PC-9 (cell line): ENCODE measurements around the gene CLDN9. TPM values are rescaled to one million over a fixed set of nuclear protein-coding genes. Genes with fewer than 3 reads are reported as not detected.

Experiments used
- BruUV-seq: library from RNA; stranded (reverse); fragments of 400-500 nt; replicated peaks from 2 replicates; lab custom pipeline; 2021; lab: Mats Ljungman, UMichigan
- CTCF ChIA-PET: fragments of 300-600 bp; sonication (Branson Sonifier 250); formaldehyde crosslinking; loops from one replicate; lab custom pipeline; 2022; ENCODE audit warnings: antibody characterized with exemption; lab: Charles Lee
- POLR2A ChIA-PET: fragments of 300-600 bp; sonication (Branson Sonifier 250); formaldehyde crosslinking; loops from one replicate; lab custom pipeline; 2022; ENCODE audit warnings: antibody characterized with exemption; ENCODE audit not compliant: unreplicated experiment; lab: Charles Lee
- DNase-seq, 2 experiments: peaks; one replicate each; pipeline versions ENCODE4 v3.0.0 to v3.0.0-alpha.2; 2015 to 2022; ENCODE audit warnings: mixed read lengths in 1 of 2
- H2AFZ ChIP-seq: fragments of 200-600 bp; sonication (generic); 2 replicates; pipeline ENCODE4 v1.8.1; 2017; ENCODE audit warnings: antibody characterized with exemption
- H3F3A ChIP-seq: fragments of 200-600 bp; sonication (generic); 2 replicates; pipeline ENCODE4 v1.8.1; 2017; ENCODE audit warnings: antibody characterized with exemption, mild to moderate bottlenecking, low read depth; ENCODE audit not compliant: insufficient read depth
- H3K27ac ChIP-seq: fragments of 200-600 bp; sonication (generic); 2 replicates; pipeline ENCODE4 v1.6.1; 2016; ENCODE audit warnings: mixed run types
- H3K27me3 ChIP-seq: fragments of 200-600 bp; sonication (generic); 2 replicates; pipeline ENCODE4 v1.6.1; 2016; ENCODE audit warnings: low read depth, mixed run types; ENCODE audit not compliant: insufficient read depth
- H3K36me3 ChIP-seq: fragments of 200-600 bp; sonication (generic); 2 replicates; pipeline ENCODE4 v1.6.1; 2016; ENCODE audit warnings: low read depth, mixed run types
- H3K4me1 ChIP-seq: fragments of 200-600 bp; sonication (generic); replicated peaks from 2 replicates; pipeline ENCODE4 v1.6.1; 2016; ENCODE audit warnings: mixed run types; ENCODE audit not compliant: insufficient read depth
- H3K4me2 ChIP-seq: fragments of 200-600 bp; sonication (generic); 2 replicates; pipeline ENCODE4 v1.6.1; 2017; ENCODE audit warnings: mixed run types
- H3K4me3 ChIP-seq: fragments of 200-600 bp; sonication (generic); 2 replicates; pipeline ENCODE4 v1.6.1; 2016; ENCODE audit warnings: mixed run types
- H3K79me2 ChIP-seq: fragments of 200-600 bp; sonication (generic); 2 replicates; pipeline ENCODE4 v1.6.1; 2017; ENCODE audit warnings: low read depth, mixed run types
- H3K9me2 ChIP-seq: fragments of 200-600 bp; sonication (generic); 2 replicates; pipeline ENCODE4 v1.8.1; 2017; ENCODE audit warnings: mild to moderate bottlenecking; ENCODE audit not compliant: insufficient read depth
- H3K9me3 ChIP-seq: fragments of 200-600 bp; sonication (generic); 2 replicates; pipeline ENCODE4 v1.8.1; 2016; ENCODE audit warnings: low read depth; ENCODE audit not compliant: insufficient read depth
- H4K20me1 ChIP-seq: fragments of 200-600 bp; sonication (generic); 2 replicates; pipeline ENCODE4 v1.8.1; 2017; ENCODE audit not compliant: insufficient read depth
- CTCF ChIP-seq: fragments of 200-600 bp; sonication (generic); conservative IDR thresholded peaks from 2 replicates; pipeline ENCODE4 v1.6.1; 2017; ENCODE audit warnings: mixed run types, antibody characterized with exemption, mild to moderate bottlenecking, moderate library complexity
- EZH2 ChIP-seq: fragments of 200-600 bp; sonication (generic); IDR thresholded peaks from 2 replicates; pipeline ENCODE4 v1.8.0; 2017; ENCODE audit warnings: antibody characterized with exemption, low read depth
- intact Hi-C: fragments of 100-400 bp; cut with micrococcal nuclease; formaldehyde crosslinking; loops from one replicate; pipeline ENCODE4 v1.10.0; 2022; ENCODE audit not compliant: unreplicated experiment
- total RNA-seq: library from RNA; stranded (reverse); gene quantifications from 2 replicates; pipeline ENCODE4 v1.2.3, GENCODE V29; 2021

Gene CLDN9
- total RNA-seq, 1 experiment from 2014 or later, result 16.4 TPM

GRCh38 chr16:3014971-3015370, 2.2 kb downstream of the CLDN9 start:
- no TSS peak for BruUV-seq

DNA sequence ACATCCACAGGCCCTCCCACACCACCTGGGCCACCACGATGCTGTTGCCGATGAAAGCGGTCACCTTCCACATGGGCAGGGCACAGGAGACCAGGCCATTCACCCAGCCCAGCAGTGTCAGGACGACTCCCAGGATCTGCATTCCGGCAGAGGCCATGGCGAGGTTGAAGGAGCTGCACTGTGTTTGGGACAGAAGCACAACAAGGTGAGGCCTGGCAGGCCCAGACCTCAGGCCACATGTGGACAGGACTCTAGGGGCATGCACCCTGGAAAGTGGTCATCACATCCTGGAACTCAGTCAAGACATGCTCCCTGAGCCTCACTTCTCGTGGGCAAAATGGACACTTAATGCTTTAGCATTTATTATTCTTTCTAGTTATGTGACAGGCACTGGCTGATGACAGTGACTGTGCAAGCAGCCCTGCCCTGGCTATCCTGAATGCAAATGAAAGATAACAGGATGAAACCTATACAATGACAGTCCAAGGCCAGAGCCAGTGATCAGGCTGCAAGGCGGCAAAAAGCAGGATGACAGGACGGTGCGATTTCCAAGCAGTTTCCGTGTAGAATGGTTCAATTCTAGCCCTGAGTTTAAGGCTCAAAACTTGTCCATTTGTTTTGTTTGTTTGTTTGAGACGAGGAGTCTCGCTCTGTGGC, 3.3 kb downstream of the CLDN9 start:
- Histone ChIP-seq H3K4me2 (no peak overlapping the region), H4K20me1 (0 out of 2 replicates have a peak, but pooled peaks cover under 1% of the 10 kb centered on the region), H3K36me3 (no peaks in the 10 kb centered on the region), H3K79me2 (peaks cover 12% of the 10 kb centered on the region), H3K4me3 (no peak overlapping the region), H3K27me3 (no peaks in the 10 kb centered on the region), H2AFZ (no peak overlapping the region), H3F3A (peaks cover 56% of the 10 kb centered on the region; the same call in 1 of the 2 replicates), H3K4me1 (peaks cover 43% of the 10 kb centered on the region), H3K9me2 (no peaks in the 10 kb centered on the region), H3K27ac (no peak overlapping the region), H3K9me3 (no peaks in the 10 kb centered on the region)
- ChIA-PET POLR2A (no interaction called here), CTCF (no interaction called here)
- TF ChIP-seq EZH2 (no peak), CTCF (no peak)
- intact Hi-C loops, result no loop called here
- BruUV-seq, result no TSS peak
- peak in 1 of 2 experiments; percentile 23 for DNase-seq

More at GRCh38 chr16:3014971-3015370, 2.2 kb downstream of the CLDN9 start:
- intact Hi-C loops, result no loop called here
- Histone ChIP-seq H3K4me1 (peaks cover 53% of the 10 kb centered on the region), H3F3A (peaks cover 59% of the 10 kb centered on the region; the same call in 1 of the 2 replicates), H3K36me3 (no peaks in the 10 kb centered on the region), H2AFZ (no peak overlapping the region), H3K4me3 (no peak overlapping the region), H3K4me2 (no peak overlapping the region; the same call in 1 of the 2 replicates), H3K27me3 (no peaks in the 10 kb centered on the region), H3K9me2 (no peaks in the 10 kb centered on the region), H3K27ac (no peak overlapping the region), H3K79me2 (peaks cover 7% of the 10 kb centered on the region; the same call in 1 of the 2 replicates), H4K20me1 (no peaks in the 10 kb centered on the region), H3K9me3 (no peaks in the 10 kb centered on the region)
- POLR2A ChIA-PET, result interaction anchor here (0.6 kb wide), 1 partner anchor 9 kb away, joined by 3 read pairs; the partner anchor contains the start of gene HCFC1R1
- TF ChIP-seq EZH2 (no peak), CTCF (no peak)
- DNase-seq, result peak in 1 of 2 experiments; percentile 4
- CTCF ChIA-PET, result interaction anchor here (0.7 kb wide), 1 partner anchor 79 kb away, joined by 3 read pairs; no protein-coding TSS in a partner anchor

GRCh38 chr16:3017344-3017743, 4.6 kb downstream of the CLDN9 start:
- Histone ChIP-seq H4K20me1 (peaks cover 6% of the 10 kb centered on the region; the same call in 1 of the 2 replicates), H3K9me2 (no peaks in the 10 kb centered on the region), H3K4me2 (no peak overlapping the region), H3K27me3 (no peaks in the 10 kb centered on the region), H2AFZ (no peak overlapping the region), H3K4me3 (no peak overlapping the region), H3F3A (peaks cover 59% of the 10 kb centered on the region), H3K9me3 (no peaks in the 10 kb centered on the region), H3K36me3 (peaks cover 8% of the 10 kb centered on the region), H3K27ac (no peak overlapping the region), H3K79me2 (peaks cover 24% of the 10 kb centered on the region), H3K4me1 (peaks cover 30% of the 10 kb centered on the region)
- DNase-seq, result no peak
- BruUV-seq, result no TSS peak
- TF ChIP-seq EZH2 (no peak), CTCF (no peak)
- POLR2A ChIA-PET, result no interaction called here
- intact Hi-C loops, result no loop called here
- CTCF ChIA-PET, result no interaction called here
